Measurements from ENCODE around the gene C2CD2L.

GRCh38 chr11:119100994-119101758 is 6.0 kb upstream of the C2CD2L start:
- TF ChIP-seq CTCF (conservative IDR thresholded peaks at IDR 0.05; ENCODE audit: low read length), result no peak
- TF ChIP-seq EZH2phosphoT487 (IDR thresholded peaks at IDR 0.05; ENCODE audit: borderline replicate concordance, low read depth, low read length), result no peak
